Measurements from ENCODE around the gene TNS2.
A peak's percentile ranks its signal among the peaks of the same experiment; 100 is the strongest.

The TNS2 gene

DNA sequence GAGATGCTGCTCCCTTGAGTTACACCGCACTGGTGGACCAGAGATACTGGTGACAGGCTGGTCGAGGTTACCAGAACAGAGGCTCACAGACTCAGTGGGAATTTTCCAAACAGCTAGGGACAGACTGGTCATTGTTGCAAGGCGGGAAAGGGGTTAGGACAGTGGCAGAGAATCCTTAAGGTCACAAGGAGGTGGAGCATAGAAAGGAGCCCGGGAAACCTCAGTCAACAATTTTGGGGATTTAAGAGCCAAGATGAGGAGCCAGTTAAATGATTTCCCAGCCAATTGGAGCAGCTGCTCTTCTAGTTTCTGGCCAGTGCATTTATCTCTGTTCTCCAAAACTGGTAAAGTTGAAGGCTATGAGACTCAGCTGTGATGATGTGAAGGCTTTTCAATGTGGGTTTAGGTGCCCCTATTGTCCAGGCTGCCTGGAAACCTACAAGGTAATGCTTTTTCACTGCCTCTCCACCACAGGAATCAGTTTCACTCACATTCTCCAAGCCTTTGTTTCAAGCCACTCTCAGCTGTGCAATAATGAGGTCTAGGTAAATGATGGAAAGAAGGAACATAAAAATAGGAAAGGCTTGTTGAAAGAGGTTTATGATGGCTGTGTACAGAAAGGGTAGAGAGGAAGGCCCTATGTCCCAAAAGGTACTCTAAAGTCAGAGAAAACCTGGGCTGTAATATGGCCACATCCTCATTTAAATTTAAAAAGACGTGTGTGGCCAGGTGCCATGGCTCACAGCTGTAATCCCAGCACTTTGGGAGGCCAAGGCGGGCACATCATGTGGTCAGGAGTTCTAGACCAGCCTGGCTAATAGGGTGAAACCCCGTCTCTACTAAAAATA is 7.0 kb upstream of the TNS2 start:
- no peak for DNase-seq

DNA sequence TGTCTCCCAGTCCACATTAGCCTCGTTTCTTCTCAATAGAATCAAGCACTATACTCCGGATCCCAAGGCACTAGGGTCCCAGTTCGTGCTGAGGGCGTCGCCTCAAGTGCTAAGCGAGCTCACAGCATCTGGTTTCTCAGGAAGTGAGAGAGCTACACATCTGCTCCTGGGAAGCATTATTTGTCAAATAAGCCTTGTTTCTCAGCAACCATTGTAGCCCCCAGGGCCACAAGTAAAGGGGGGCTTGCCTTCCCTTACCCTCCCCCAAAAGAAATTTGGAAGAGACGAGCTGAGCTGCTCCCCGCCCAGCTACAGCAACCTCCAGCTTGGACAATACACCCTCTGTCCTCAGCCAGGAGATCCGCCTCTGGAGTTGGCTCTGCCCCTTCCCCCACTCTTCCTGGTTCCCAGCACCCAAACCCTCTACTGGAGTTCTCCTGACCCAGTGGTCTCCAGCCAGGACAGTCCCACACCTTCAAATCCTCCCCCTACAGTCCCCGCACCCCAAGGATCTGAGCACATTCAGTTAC is 5.7 kb upstream of the TNS2 start:
- DNase-seq, result peak; percentile 41 to 47

DNA sequence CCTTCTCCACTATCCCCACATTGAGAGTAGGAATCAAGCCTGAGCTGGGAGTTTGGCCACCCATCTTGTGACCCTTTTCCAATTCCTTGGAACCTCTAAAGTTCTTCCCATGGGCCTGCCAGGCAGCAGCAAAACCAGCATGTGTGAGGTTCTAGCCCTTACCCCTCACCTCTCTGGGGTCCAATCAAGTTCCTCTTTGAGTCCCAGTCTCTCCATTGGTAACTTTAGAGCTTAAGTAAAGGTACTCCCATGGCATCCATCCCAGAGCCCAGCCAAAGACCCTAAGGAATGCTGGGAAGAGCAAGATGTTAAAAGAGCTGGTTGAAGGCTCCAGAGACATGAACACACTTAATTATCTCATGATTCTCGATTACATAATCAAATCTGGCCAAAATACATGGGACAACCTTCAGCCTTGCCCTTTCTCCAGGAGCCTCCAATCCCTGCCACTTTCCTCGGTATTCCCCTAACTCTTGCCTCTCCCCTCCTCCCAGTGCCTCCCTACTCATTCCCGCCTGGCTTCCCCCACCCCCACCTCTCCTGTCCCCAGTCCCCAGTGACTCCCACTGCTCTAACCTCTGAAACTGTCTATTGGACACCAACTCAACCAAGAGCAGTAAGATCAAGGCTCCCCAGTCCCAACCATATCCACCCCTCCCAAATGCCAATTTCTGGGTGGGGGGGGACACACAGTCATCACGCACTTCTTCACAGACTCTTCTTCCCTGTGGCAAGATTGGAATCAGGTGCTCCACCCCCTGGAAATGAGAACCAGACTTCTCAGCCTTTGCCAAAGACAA is 4.8 kb upstream of the TNS2 start:
- DNase-seq, result no peak

DNA sequence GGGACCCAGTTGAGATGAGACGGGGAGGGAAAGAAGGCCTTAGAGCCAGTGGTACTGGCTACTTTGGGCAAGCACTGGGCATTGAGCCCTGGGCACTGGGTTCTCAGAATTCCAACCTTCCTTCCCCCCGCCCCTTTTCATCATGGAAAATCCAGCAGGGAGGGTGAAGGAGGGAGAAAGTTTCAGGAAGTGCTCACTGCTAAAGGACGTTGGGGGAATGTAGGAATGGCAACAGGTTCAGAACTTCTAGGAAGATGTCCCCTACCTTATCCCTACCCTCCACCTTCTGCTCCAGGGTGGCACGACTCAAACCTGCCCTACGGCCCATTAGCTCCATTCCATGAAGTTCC is 4.2 kb upstream of the TNS2 start:
- DNase-seq, result no peak

GRCh38 chr12:53046655-53047220 is 3.1 kb upstream of the TNS2 start:
- peak; percentile 20 to 85 for DNase-seq

DNA sequence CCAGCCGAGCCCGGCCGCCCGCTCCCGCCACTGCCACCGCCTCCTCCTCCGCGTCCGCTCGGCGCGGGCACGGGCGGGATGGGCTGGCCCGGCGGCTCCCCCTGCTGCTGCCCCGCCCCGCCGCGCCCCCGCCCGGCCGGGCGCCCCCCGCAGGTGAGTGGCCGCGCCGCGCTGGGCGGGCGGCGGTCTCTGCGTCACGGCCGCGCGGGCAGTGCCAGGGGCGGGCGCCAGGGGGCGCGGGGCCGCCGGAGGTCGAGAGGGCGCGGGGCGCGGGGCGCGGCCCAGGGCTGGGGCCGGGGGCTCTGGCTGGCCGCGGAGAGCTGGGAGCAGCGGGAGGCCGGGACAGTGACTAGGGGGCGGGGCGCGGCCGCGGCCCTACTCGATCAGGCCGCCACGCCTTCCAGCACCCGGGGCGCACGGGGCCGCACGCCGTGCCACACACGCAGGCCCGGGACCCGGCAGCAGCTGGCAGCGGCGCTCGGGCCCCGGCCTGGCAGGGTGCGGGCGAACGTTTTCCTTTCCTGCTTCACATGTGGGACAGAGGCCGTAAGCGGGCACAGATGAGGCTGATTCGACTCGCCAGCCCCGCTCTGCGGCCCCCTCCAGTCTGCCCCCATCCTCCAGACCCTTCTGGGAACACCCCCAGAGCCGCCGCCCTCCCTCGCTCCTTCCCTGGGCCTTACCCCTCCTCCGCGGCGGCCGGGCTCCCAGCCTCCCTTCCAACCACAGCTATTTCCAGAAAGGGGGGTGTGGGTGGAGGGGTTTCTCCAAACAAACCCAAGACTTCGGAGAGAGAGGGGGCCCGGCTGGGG is 2.4 kb upstream of the TNS2 start:
- peak in 1 of 2 experiments; percentile 87 for DNase-seq

DNA sequence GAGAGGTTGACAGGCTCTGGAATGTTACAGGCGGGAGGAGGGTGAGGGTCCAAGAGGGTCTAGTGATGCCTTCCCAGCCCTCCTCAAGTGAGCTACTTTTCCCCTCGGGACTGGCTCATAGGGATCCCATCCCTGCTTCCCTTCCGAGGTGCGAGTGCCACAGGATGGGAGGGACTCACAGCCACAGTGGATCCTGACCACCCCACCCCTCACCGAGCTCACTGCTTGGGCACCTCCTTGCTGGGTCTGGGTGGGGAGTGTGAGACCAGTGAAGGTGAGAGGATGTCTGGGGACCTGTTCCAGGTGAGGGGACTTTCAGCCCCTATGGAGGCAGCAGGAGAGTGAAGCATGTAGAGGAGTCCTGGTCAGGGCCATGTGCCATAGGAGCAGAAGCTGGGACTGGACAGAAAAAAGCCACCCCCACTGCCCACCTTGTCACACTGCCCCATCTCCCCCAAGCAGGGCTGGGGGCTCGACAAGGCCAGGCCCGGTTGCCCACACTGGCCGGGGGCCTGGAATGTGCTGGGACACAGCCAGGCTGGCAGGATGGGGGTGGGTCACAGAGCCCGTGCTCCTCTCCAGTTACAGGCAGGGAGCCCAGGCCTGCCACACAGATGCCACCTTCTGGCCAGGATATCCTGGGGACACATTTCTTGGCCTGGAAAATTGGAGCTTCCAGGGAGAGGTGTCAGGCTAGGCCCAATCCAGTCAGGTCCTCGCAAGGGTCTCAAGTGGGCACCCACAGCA is 1.7 kb upstream of the TNS2 start:
- DNase-seq, result peak; percentile 13 to 62

DNA sequence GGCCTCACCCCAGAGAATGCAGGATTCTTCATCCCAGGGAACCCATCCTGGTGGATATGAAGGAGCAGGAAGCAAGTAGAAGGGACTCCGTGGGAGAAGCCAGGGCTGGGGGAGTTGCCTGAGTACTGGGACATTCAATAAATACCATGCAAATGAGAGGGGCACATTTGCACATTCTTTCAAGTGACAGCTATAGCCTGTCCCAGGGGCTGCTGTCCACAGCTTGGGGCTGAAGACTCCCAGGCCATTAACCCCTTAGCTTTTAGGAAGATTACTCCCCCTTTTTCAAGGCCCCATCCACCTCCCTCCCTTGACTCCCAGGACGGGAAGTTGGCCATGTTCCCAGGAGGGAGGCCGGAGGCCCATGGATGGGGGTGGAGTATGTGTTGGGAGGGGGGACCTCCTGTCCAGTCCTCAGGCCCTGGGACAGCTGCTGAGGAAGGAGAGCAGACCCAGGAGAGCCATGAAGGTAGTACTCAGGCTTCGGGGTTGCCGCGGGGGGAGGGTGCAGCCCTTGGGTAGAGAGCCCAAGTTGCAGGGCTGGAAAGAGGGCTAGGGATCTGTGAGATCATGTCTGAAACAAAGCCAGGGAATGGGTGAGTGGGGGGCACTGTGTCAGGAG is 974 bp upstream of the TNS2 start:
- peak; percentile 31 to 62 for DNase-seq

DNA sequence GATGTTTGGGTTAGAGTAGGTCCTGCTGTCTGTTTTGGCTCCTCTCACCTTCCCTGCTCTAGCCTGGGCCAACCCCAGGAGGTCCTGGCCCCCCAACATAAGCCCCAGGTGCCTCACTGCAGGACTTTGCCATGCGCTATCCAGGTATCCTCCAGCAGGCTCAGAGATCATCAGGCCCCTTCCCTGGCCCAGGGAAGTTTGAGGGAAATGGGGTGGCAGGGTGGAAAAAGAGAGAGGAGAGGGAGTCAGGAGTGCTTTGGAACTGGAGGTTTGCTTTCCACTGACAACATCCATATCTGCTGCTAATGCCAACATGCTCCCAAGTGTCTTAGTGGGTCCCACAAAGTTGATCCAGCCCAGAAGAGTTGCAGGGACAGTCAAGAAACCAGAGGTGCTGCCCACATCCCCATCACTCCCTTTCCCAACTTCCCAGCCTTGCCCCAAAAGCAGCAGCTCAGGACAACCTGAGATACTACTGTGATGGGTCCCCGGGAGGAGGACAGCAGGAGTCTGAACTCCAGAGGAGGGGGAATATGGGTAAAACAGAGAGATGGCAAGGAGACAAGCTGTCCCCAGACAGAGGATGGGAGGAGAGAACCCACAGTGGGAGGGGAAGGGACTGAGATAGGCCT is 677 bp downstream of the TNS2 start:
- no peak for DNase-seq

GRCh38 chr12:53051058-53051880 is 1.4 kb downstream of the TNS2 start:
- no peak for DNase-seq

DNA sequence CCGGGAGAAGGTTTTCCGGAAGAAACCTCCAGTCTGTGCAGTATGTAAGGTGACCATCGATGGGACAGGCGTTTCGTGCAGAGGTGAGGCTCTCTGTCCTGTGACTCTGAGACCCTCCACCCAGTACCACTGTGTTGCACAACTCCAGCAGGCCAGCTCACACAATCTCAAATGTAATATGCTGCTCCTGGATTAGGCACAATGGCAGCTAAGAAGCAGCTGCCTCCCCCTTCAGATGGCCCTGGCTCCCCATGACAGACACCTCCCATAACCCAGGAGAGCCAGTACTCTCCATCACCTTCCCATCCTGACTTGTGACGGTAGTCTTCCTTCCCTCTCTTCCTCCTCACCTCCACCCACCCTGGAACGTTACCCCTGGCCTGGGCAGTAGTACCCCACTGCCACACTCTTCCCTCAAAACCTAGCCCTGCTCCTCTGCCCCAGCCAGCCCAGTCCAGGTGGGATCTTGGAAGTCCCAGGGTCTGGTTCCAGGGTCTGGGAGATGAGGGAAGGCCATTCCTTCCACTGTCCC is 2.1 kb downstream of the TNS2 start:
- DNase-seq, result no peak

DNA sequence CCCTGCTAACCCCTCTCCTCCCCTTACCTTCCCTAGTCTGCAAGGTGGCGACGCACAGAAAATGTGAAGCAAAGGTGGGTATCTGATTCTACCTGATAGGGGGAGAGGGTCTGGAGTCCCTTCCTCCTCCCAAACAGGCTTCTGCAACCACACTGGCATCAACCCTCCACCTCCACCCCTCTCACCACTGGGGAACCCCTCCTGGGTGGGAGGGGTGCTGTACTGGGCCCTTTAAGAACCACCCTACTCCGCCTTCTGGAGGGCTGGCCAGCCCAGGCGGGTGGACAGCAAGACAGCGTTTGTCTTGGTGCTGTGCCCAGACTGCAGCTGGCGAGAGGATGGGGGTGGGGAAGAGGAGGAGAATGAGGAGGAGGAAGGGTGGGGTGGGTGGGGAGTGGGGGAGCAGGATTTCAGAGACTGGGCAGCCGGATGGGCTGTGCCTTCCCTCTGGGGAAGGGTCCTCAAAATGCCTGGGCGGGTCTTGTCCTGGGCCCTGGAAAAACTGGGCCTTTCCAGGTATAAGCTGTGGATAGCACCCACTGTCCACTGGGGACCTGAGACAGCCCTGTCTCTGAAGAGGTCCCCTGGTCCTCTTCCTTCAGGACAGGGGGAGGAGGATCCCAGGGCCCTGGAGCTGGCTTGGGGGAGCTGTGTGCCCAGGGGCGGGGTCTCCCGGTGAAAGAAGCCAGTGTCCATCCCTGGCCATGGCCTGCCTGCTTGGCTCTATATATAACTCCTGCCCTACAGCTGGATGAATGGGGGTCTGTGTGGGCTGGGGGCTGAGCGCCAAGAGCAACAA is 2.8 kb downstream of the TNS2 start:
- no peak for DNase-seq

DNA sequence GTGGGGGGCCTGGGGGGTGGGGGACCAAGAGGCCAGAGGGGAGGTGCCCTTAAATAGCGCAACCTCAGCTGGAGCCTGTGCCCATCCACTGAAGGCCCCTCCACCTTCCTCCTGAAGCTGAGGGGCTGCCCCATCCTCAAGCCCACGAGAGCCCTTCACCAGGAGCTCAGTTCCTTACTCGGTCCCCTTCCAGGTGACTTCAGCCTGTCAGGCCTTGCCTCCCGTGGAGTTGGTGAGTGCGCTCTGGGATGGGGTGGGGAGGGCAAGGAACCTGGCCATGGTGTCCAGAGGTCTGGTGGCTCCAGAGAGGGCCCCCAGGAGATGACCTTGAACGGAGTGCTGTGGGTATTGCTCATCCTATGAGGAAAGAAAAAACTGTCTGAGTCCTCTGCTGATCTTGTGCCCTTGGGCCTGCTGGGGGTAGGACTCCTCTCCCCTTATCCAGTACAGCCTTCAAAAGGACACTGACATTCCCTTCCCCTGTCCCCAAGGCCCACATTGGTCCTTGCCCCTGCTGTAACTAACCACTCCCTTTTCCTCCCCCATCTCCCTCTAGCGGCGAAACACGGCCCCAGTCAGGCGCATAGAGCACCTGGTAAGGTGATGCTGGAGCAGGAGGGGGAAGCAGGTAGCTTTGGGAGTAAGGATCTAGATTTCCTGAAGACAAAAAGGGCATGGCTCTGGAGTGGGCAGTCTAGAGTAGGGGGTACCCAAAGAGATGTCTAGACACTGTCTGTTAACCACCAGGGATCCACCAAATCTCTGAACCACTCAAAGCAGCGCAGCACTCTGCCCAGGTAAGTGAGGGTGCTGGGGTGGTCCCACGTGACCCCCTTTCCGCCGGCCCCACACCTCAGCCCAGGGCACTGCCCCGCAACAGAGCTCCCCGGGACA is 3.6 kb downstream of the TNS2 start:
- peak; percentile 80 to 89 for DNase-seq

- peak; percentile 92 to 98 for DNase-seq
Observed at GRCh38 chr12:53054112-53054878, 4.4 kb downstream of the TNS2 start.

GRCh38 chr12:53055471-53056266 is 5.8 kb downstream of the TNS2 start:
- DNase-seq, result no peak

DNA sequence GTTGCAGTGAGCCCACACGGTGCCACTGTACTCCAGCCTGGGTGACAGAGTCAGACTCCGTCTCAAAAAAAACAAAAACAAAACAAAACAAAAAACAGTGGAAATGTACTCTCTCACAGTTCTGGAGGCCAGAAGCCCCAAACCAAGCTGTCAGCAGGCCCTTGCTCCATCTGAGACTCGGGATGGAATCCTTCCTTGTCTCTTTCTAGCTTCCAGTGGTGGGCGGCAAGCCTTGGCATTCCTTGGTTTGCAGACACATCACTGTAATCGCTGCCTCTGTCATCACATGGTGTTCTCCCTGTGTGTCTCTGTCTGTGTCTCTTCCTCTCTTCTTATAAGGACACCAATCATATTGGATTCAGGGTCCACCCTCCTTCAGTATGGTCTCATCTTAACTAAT is 6.4 kb downstream of the TNS2 start:
- no peak for DNase-seq
